ENCODE measurements around the gene MOGAT2.

Gene MOGAT2

GRCh38 chr11:75760243-75760642 is 42.6 kb downstream of the MOGAT2 start:
- DNase-seq = no peak

DNA sequence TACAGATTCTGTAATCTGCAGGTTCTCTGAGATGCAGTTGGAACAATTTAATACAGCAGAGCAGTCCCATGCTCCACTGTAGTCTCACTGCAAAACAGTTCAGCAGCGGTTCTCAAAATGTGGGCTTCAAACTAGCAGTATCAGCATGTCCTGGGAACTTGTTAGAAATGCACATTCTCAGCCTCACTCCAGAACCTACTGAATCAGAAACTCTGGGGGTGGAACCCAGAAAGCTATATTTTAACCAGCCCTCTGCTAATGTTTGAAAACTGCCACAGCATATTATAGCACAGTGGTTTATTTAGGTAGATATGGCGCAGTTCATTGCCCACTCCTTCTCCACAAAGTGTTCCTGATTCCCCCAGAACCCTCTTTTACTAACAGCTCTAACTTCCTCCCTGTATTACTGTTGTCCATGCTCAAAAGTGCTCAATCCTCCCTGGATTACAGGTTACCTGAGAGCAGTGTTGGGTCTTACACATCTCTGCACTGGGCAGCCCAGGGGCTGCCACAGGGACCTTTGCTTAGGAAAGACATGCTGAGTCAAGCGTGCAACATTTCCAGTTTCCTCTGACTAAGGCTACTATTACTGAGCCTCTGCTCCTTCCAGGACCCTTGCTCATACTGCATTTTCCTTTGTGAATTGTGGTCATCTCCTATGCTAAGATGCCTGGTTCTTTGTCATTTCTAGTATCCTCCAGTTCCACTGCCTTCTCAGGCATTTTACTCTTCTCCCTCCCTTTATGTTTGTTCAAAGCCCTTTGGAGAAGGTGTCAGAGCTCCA is 43.3 kb downstream of the MOGAT2 start:
- no peak for DNase-seq

DNA sequence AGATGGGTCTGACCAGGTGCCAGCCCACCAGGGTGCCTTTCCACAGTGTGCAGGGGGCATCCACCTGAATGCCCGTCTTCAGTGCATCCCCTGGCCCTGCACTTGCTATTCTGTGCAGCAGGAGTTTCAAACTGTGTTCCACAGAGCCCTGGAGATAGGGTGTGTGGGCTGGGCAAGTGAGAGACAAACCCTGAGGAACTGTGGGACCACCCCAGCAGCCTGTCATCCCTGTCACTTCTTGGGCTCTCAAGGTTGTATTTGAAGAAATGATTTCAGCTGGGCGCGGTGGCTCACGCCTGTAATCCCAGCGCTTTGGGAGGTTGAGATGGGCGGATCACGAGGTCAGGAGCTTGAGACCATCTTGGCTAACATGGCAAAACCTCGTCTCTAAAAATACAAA is 44.5 kb downstream of the MOGAT2 start:
- DNase-seq = no peak

- no peak for DNase-seq
These were observed 45.2 kb downstream of the MOGAT2 start for GRCh38 chr11:75762885-75763284.

DNA sequence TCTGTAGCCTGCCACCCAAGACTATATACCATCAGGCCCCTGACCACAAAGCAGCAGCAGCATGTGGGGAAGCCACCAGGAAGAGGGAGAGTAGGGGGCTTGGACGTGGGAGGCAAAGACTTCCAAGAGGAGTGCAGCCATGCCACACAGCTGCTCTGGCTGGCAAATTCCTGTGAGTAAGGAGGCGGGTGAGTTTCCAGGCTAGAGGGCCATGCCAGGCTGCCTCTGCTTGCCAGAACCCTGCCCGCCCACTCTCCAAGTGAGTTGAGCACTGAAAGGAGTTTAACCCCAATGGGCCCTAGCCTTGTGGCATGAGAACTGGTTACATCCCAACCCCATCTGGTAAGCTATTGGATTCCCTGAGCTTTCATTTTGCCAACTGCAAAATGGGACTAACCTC is 46.2 kb downstream of the MOGAT2 start:
- no peak for DNase-seq

GRCh38 chr11:75765116-75765515 is 47.5 kb downstream of the MOGAT2 start:
- DNase-seq = no peak

DNA sequence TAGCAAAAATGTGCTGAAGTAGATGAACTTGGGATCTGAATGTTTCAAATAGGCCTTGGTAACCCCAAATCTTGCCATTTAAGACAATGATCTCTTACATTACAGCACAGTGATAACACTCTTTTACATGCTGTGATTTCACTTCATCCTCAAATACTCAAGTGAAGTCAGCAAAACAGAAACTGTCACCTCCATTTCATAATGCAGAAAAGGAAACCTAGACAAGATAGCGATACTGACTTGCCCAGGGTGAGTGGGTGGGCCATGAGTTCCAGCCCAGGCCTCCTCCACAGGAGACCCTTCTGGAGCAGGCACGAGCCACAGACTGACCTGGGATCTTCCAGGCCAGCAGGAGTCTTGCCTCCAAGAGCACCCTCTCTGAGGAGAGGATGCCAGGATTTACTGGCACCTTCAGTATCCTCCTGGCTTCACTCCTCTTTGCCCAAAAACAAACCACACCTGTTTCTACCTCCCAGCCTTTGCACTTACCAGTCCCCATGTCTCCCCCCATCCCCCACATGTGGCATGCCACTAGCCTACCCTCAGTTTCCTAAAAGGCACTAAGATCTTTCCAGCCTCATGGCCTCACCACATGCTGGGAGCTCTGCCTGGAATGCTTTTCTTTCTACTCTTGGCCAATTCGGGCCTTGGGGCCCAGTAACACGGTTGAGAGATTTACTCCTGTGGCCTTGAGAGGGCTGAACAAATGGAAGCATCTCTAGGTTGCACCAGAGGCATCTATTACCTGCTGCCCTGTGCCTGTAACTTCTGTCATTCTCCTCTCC is 49.0 kb downstream of the MOGAT2 start:
- no peak for DNase-seq

DNA sequence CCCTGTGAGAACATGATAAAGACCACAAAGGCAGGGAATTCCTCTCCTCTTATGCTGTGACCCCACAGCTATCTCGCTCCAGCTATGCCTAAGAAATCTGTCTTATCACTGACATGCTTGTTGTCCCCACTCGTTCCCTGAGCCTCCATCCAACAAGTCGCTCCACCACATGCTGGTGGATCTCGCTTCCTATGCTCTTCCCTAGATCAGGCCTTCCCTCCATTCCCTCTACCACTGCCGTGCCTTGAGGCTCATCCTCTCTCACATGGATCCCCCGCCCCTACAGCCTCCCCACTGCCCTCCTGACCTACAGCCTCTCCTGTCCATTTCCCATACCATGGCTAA is 49.6 kb downstream of the MOGAT2 start:
- no peak for DNase-seq

- DNase-seq = no peak
These were observed 50.1 kb downstream of the MOGAT2 start for GRCh38 chr11:75767793-75768111.

- peak; percentile 56 for DNase-seq
These were observed 50.7 kb downstream of the MOGAT2 start, which contains the start of gene DGAT2 for GRCh38 chr11:75768112-75768908. Gene DGAT2, plus strand, starts transcription at chr11:75768778. Its CDS starts 214 bp downstream, at chr11:75768992.

GRCh38 chr11:75768909-75769771 is 51.5 kb downstream of the MOGAT2 start:
- DNase-seq = no peak

DNA sequence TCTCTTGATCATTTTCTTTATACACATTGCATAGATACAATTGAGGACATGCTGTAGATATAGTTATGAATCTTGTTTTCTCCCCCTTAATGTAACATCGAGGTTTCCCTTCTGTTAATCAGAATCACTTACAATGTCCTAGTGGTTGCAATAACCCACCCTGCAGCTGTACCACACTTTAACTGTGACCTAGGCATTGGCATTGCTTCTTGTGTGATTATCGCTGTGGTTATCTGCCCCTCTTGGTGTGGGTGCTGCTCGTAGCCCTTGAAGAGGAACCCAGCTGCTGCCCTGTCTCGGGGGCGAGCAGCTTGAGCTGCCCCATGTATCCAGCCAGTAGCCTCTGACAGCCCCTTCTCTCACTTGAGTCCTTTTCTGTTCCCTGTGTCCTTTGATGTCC is 52.5 kb downstream of the MOGAT2 start:
- no peak for DNase-seq

DNA sequence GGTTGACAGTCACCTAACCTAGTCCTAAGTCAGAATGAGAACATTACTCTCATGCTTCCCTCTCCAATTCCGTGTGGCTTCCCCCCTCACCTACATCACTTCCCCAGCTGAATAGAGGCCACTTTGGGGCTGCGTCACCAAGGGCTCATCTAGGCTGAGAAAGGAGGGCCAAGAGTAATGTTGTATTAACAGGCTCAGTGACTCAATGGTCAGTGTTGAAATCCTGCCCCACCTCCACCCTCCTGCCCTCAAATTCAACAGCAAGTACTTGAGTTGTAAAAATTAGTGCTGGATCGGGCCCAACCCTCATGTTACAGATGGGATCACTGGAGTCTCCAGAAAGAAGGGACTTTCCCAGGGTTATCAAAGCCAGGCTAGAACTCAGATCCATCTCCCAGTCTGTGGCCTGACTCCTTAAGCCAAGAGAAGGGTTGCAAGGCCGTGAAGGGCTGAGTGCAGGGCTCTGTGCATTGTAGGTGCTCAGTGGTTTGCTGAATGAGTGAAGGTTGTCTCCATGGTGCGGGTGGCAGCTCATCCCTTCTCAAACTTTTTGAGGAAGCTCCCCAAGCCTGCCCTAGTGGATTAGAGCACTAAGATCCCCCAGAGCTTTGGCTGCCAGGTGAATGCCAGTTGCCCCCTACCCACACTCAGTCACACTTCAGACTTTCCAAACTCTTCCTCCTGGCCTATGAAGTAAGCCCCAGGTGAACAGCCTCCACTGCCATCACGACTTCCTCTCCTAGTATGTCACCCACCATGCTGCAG is 54.2 kb downstream of the MOGAT2 start:
- DNase-seq = no peak

DNA sequence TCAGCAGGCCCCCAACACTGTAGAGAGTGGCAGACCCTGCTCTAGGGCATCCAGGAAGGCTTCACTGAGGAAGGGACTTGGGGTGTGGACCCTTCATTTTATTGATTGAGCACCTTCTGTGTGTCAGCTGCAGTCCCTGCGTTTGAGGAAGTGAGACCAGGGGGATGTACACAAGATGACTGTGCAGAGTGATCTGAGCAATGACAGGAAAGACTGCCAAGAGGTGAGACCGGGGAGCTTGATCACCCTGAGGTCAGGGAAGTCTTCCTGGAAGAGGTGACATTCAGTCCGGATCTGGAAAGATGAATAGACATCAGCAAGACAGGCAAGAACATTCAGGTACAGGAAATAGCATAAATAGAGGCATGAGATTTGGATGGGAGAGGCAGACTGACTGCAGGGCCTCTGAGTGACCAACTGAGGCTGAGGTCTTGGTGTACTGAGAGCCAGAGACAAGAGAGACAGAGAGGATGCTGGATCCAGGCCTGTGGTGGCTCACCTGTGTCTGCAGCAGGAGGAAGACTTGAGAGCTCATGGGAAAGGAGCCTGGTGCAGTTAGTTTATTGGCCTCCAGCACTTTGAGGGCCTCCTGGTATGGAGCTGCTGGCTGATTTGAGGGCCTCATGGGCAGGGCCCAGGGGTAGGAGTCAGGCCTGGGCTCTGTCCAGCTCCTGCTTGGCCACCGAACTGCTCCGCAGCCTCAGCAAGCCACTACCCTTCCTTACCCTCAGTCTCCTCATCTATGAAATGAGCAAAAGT is 56.1 kb downstream of the MOGAT2 start:
- DNase-seq = no peak

- no peak for DNase-seq
These were observed 57.4 kb downstream of the MOGAT2 start for GRCh38 chr11:75775056-75775455.

DNA sequence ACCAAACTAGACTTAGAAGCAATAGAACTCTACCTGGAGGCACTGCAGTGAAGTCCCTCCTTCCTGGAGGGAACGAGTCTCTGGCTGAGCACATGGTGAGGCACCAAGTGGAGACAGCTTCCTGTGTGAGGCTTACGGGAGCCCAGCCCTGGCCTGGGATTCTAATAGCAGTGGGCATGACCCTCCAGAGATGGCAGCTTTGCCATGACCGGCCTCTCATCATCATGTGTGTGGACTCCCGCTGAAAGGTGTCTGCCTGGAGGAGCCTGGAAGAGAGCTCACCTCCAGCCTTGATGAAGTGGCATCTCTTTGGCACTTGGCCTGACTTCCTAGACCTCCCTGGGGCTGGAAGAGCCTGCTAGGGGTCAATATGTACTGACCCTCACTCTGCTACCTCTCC is 58.9 kb downstream of the MOGAT2 start:
- no peak for DNase-seq

- no peak for DNase-seq
These were observed 59.9 kb downstream of the MOGAT2 start for GRCh38 chr11:75777461-75778110.

DNA sequence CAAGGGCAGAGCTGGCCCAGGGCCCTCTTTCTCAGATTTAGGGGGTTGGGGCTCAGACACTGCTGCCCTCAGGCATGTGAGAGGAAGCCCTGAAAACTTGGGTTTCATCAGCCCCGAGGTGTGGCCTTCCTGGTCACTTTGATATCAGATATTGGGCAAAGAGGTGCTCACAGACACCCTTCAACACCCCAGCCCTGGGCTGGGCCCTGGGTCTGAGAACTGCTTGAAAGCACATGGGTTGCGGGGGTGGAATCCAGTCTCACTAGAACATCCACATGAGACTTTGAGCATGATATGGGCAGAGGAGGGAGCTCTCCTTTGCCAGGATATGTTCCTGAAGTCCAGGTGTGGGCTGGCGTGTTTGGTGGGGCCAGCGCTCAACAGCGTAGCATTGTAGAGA is 61.3 kb downstream of the MOGAT2 start:
- no peak for DNase-seq

DNA sequence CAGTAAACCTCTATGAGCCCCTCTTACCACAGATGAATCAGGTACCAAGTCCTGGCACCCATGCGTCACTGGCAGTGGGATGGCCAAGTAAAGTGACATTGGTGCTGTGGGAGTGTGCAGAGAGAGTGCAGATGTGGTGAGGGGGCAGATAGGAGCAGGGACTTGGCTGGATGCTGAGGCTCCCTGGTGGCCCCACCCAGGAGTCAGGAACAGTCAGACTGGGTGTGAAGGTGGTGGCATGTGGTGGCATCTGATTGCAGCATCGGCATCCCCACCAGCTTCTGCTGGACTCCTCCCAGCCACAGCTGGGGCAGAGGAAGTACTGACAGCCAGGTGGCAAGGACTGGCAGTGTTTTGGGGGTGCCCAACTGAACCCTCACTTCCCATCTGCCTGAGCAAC is 62.3 kb downstream of the MOGAT2 start:
- DNase-seq = no peak

- no peak for DNase-seq
These were observed 63.2 kb downstream of the MOGAT2 start for GRCh38 chr11:75780888-75781287.

DNA sequence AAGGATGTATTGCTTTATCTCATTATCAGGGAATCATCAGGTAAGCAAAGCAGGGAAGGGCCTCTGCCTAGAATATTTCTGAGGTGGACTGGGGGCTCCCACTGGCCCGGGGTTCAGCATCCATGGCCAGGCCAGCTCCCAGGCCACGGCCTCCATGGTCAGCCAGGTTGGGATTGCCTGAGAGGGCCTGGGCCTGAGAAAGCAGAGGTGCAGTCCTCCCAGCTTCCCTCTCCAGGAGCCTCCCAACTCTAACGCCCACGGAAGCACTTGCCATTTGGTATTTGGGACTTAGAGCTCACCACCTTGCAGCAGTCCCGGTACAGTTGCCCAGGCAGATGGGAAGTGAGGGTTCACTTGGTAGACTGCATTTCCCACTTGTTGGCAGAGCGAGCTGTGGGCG is 63.7 kb downstream of the MOGAT2 start:
- DNase-seq = no peak
